ENCODE results near the gene CDK16.
A peak's percentile ranks its signal among the peaks of the same experiment; 100 is the strongest.

Gene CDK16

DNA sequence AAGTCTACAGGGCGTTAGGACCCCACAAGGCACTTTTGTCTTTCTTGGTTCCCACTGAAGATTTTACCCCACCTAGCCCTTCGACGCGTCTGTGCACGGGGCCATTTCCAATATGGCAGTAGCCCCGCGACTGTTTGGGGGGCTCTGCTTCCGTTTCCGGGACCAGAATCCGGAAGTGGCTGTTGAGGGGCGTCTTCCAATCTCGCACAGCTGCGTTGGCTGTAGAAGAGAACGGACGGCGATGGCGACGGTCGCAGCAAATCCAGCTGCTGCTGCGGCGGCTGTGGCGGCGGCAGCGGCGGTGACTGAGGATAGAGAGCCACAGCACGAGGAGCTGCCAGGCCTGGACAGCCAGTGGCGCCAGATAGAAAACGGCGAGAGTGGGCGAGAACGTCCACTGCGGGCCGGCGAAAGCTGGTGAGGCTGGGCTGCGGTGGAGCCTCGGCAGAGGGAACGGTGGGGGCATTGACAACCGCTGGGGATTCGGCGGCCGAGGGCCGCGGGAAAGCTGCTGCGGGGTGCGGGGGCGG lies 14.4 kb downstream of the CDK16 start, which contains the start of gene USP11:
USP11 (plus strand) TSS at position 207 of the 530 bp plus-strand sequence; CDS start at position 242, 35 bp downstream.
- TF ChIP-seq, protein P1, sequence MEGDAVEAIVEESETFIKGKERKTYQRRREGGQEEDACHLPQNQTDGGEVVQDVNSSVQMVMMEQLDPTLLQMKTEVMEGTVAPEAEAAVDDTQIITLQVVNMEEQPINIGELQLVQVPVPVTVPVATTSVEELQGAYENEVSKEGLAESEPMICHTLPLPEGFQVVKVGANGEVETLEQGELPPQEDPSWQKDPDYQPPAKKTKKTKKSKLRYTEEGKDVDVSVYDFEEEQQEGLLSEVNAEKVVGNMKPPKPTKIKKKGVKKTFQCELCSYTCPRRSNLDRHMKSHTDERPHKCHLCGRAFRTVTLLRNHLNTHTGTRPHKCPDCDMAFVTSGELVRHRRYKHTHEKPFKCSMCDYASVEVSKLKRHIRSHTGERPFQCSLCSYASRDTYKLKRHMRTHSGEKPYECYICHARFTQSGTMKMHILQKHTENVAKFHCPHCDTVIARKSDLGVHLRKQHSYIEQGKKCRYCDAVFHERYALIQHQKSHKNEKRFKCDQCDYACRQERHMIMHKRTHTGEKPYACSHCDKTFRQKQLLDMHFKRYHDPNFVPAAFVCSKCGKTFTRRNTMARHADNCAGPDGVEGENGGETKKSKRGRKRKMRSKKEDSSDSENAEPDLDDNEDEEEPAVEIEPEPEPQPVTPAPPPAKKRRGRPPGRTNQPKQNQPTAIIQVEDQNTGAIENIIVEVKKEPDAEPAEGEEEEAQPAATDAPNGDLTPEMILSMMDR (IDR thresholded peaks at IDR 0.05): no peak
- TF ChIP-seq ZFX (IDR thresholded peaks at IDR 0.05; ENCODE audit: borderline replicate concordance): no peak
- peak within 1 kb of the TSS; percentile 87 for H3K27ac ChIP-seq

DNA sequence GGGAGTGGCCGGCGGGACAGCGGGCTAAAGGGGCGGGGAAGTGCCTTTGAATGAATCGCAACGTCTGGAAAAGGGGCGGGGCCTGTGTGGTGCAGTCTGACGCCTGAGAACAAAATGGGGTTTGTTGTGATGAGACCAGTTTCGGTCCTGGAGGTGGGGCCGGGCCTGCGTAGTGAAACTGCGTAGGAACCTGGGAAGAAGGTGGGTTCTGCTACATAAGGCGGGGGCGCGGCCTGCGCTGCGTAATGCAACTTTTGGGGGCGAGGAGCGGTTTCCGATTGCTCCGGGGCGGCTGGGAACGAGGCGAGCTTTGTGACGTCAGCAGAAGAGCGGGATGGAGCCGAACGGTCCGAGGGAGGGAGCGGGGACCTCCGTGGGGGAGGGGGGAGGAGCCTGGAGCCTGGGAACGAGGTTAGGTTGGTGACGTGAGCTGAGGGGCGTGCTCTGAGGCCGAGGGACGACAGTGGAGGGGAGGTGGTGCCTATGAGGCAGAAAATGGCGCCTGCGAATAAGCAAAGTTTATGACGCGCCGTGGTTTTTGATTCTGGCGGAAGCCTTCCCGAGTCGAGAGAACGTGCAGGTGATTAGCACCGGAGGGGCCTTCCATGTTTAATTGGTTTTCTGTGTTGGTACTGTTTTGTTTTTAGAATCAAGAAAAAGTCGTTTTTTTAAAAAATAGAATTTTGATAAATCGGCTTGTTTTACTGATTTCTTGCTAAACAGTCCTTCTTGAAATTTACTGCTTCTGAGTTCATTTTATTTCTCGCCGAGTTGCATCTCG lies 15.0 kb downstream of the CDK16 start:
- peak overlapping the region; percentile 87 for H3K27ac ChIP-seq
- TF ChIP-seq, protein P1 (IDR thresholded peaks at IDR 0.05): no peak
- no peak for TF ChIP-seq ZFX (IDR thresholded peaks at IDR 0.05; ENCODE audit: borderline replicate concordance)

DNA sequence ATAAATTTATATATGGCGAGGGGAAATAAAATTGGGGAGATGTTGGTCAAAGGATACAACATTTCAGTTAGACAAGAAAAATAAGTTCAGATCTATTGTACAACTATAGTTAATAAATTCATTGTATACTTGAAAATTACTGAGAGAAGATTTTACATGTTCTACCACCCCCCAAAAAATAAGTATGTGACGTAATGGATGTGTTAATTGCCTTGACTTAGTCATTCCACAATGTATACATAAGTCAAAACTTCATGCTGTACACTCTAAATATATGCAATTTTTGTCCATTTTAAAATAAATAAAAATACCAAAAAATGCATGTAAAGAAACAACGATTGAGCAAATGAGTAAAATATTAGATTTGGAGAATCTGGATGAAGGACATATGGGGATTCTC lies 16.1 kb downstream of the CDK16 start:
- TF ChIP-seq, protein P1 (IDR thresholded peaks at IDR 0.05): no peak
- no peak for TF ChIP-seq ZFX (IDR thresholded peaks at IDR 0.05; ENCODE audit: borderline replicate concordance)
- peak overlapping the region; percentile 87; the same call in 1 of the 2 replicates for H3K27ac ChIP-seq

DNA sequence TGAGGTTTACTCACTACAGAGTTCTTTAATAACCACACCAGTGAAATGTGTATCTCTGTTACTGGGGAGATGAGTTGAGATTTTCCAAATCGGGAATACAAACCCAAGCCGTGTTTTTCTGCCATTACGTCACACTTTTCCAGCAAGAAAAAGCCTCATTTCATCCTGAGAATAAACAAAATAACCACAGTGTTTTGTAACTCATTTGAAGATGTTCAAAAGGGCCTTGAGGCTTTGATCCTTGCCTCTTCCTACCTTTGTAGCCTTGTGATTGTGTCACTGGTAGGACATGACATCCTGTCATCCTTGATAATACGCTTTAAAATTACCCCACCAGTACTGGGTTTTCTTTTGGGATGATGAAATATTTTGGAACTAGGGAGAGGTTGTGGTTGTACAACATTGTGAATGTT lies 17.2 kb downstream of the CDK16 start:
- no peak overlapping the region for H3K27ac ChIP-seq

DNA sequence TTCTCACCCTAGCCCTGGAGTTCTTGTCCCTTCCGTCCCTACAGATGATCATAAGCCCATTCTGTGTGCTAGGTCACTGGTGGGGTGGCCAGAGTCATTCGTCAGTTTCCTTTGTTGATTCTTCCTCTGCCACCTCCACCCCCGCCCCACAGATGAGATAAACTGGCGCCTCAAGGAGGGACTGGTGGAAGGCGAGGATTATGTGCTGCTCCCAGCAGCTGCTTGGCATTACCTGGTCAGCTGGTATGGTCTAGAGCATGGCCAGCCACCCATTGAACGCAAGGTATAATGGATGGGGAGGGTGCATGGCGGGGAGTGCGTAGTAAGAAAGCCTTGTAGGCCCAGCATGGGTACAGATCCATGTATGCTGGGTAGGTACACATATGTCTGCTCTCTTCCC lies 20.7 kb downstream of the CDK16 start:
- TF ChIP-seq, protein P1 (IDR thresholded peaks at IDR 0.05): no peak
- no peak for TF ChIP-seq ZFX (IDR thresholded peaks at IDR 0.05; ENCODE audit: borderline replicate concordance)
- H3K27ac ChIP-seq: no peak overlapping the region

More for the DNA sequence above, 17.2 kb downstream of the CDK16 start:
- TF ChIP-seq, protein P1 (IDR thresholded peaks at IDR 0.05): no peak
- no peak for TF ChIP-seq ZFX (IDR thresholded peaks at IDR 0.05; ENCODE audit: borderline replicate concordance)

DNA sequence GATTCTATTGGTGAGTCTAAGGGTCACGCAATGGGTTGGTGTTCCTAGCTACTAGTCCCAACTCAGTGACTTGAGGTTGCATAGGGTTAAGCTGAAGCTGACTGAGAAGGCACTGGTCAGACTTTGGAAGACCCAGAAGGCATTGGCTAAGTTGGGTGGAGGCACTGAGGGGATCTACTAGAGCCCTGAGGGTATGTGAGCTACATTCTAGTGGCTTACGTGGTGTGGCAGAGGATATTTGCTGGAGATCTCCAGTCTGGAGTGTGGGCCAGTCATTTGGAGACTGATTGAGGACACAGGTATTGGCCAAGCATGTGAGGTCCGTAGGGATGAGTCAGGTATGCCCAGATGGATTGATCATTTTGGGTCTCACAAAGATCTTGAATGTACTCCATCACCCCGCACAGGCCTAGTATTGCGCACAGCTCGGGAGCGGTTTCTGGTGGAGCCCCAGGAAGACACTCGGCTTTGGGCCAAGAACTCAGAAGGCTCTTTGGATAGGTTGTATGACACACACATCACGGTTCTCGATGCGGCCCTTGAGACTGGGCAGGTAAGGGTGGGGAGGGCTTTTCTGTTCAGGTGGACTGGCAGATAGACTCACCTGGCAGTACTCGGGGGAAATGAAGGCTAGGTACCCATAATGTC lies 21.5 kb downstream of the CDK16 start:
- H3K27ac ChIP-seq: no peak overlapping the region
- no peak for TF ChIP-seq ZFX (IDR thresholded peaks at IDR 0.05; ENCODE audit: borderline replicate concordance)
- TF ChIP-seq, protein P1 (IDR thresholded peaks at IDR 0.05): no peak
